Common myeloid progenitor, CD34-positive (primary cell): ENCODE measurements around the gene KLC4. TPM values are rescaled to one million over a fixed set of nuclear protein-coding genes. Genes with fewer than 3 reads are reported as not detected.
A peak's percentile ranks its signal among the peaks of the same experiment; 100 is the strongest.

Experiments
- CTCF ChIA-PET: fragments of 350-600 bp; sonication (Branson Sonifier 250); formaldehyde crosslinking; loops from one replicate; lab custom pipeline; 2021; ENCODE audit warnings: antibody characterized with exemption; lab: Charles Lee
- POLR2A ChIA-PET: fragments of 350-600 bp; sonication (Branson Sonifier 250); formaldehyde crosslinking; loops from one replicate; lab custom pipeline; 2021; ENCODE audit warnings: antibody characterized with exemption; lab: Charles Lee
- DNase-seq, 3 donors: peaks; one replicate each; pipeline versions ENCODE4 v3.0.0 to v3.0.0-alpha.2; 2013
- H3K27ac ChIP-seq, 2 experiments: 1 replicate in 1 of 2; 2 replicates in 1 of 2; pipeline ENCODE4 v1.7.0; 2013; ENCODE audit warnings: inconsistent platforms in 2 of 2, low read length in 2 of 2, mild to moderate bottlenecking in 2 of 2, low read depth in 1 of 2, moderate library complexity in 1 of 2; ENCODE audit not compliant: severe bottlenecking in 2 of 2, insufficient read depth in 1 of 2, poor library complexity in 1 of 2
- H3K27me3 ChIP-seq, 5 experiments: replicated peaks in 2 of 5; 1 replicate in 3 of 5; 2 replicates in 2 of 5; pipeline versions ENCODE4 v1.6.1 to v1.7.0; 2013; ENCODE audit warnings: low read length in 4 of 5, mild to moderate bottlenecking in 2 of 5, moderate library complexity in 2 of 5, inconsistent platforms in 1 of 5; ENCODE audit not compliant: insufficient read depth in 5 of 5, control insufficient read depth in 4 of 5
- H3K36me3 ChIP-seq, 4 experiments: 1 replicate in 2 of 4; 2 replicates in 2 of 4; pipeline versions ENCODE4 v1.6.1 to v1.7.0; 2013; ENCODE audit warnings: low read length in 3 of 4, control low read depth in 1 of 4, mild to moderate bottlenecking in 1 of 4; ENCODE audit not compliant: control insufficient read depth in 4 of 4, insufficient read depth in 4 of 4
- H3K4me1 ChIP-seq, 4 experiments: 1 replicate in 3 of 4; 2 replicates in 1 of 4; pipeline versions ENCODE4 v1.6.1 to v1.7.1; 2013; ENCODE audit warnings: low read length in 3 of 4, mild to moderate bottlenecking in 3 of 4, control low read depth in 1 of 4, inconsistent platforms in 1 of 4, moderate library complexity in 1 of 4; ENCODE audit not compliant: control insufficient read depth in 4 of 4, insufficient read depth in 4 of 4; ENCODE audit errors: control extremely low read depth in 1 of 4
- H3K4me3 ChIP-seq, 7 experiments: 1 replicate in 4 of 7; 2 replicates in 3 of 7; pipeline versions ENCODE4 v1.5.1 to v1.7.0; 2013; ENCODE audit warnings: mild to moderate bottlenecking in 7 of 7, low read length in 6 of 7, moderate library complexity in 6 of 7, inconsistent platforms in 2 of 7, low read depth in 2 of 7, control low read depth in 1 of 7; ENCODE audit not compliant: insufficient read depth in 4 of 7, control insufficient read depth in 1 of 7; ENCODE audit errors: extremely low read depth in 1 of 7
- H3K9me3 ChIP-seq, 5 experiments: 1 replicate in 4 of 5; 2 replicates in 1 of 5; pipeline versions ENCODE4 v1.6.1 to v1.7.1; 2013; ENCODE audit warnings: low read length in 4 of 5, mild to moderate bottlenecking in 2 of 5, inconsistent platforms in 1 of 5, low read depth in 1 of 5, moderate library complexity in 1 of 5; ENCODE audit not compliant: control insufficient read depth in 4 of 5, insufficient read depth in 2 of 5; ENCODE audit errors: control extremely low read depth in 1 of 5
- WGBS: methylation state at CpG from one replicate; pipeline ENCODE4 v1.1.5; 2013; ENCODE audit not compliant: insufficient coverage; 5-methylcytosine and 5-hydroxymethylcytosine counted together
- polyA plus RNA-seq: library from polyadenylated mRNA; unstranded; fragments of 120-200 nt; gene quantifications from one replicate; pipeline ENCODE4 v1.2.1, GENCODE V29; 2013

Gene KLC4
- polyA plus RNA-seq, result 25.1 TPM

GRCh38 chr6:43059168-43060033, at the start of gene KLC4, which contains the start of gene MRPL2:
KLC4 (plus strand) TSS chr6:43059631; CDS start chr6:43061336, 1,705 bp downstream.
MRPL2 (minus strand) TSS chr6:43059434; CDS start chr6:43059381, 53 bp downstream.
- under 1% methylated on average over 43 of the region's 64 CpGs for WGBS
- Histone ChIP-seq H3K9me3 (no peaks in the 10 kb centered on the region), H3K27me3 (no peaks in the 10 kb centered on the region), H3K27ac (peak within 1 kb of the TSS; percentile 97 to 99), H3K4me3 (peak within 1 kb of the TSS; percentile 74 to 100 (median 98)), H3K4me1 (peaks cover 9 to 24% (median 18%) of the 10 kb centered on the region in 4 experiments), H3K36me3 (peaks cover 4 to 24% (median 16%) of the 10 kb centered on the region in 4 experiments)
- peak; percentile 99 for DNase-seq
- ChIA-PET POLR2A (interaction anchor here (0.5 to 1.0 kb wide), 2 partner anchors 81 to 130 kb away, joined by 3 to 4 read pairs; partner anchors contain the start of genes CNPY3 and PEX6), CTCF (interaction anchor here (0.9 to 2.2 kb wide), 4 partner anchors 10 to 70 kb away, joined by 4 to 8 read pairs (median 6); no protein-coding TSS in a partner anchor)

- POLR2A ChIA-PET, result no interaction called here
- CTCF ChIA-PET, result interaction anchor here (0.8 to 3.6 kb wide), 10 partner anchors 9 to 137 kb away, joined by 3 to 41 read pairs (median 4); no protein-coding TSS in a partner anchor
- 100% methylated on average over 2 of the region's 6 CpGs for WGBS
- Histone ChIP-seq H3K4me1 (peaks cover 11 to 36% (median 27%) of the 10 kb centered on the region in 4 experiments), H3K36me3 (peaks cover 13 to 59% (median 48%) of the 10 kb centered on the region in 4 experiments), H3K27ac (peak overlapping the region in 1 of 2 experiments; percentile 14), H3K4me3 (no peak overlapping the region), H3K27me3 (no peaks in the 10 kb centered on the region), H3K9me3 (no peaks in the 10 kb centered on the region)
- DNase-seq, result no peak
Measured at GRCh38 chr6:43011207-43011606, 48.2 kb upstream of the KLC4 start.

- ChIA-PET CTCF (interaction anchor here (0.7 to 2.5 kb wide), 4 partner anchors 21 to 131 kb away, joined by 3 to 10 read pairs (median 4); no protein-coding TSS in a partner anchor), POLR2A (interaction anchor here (1.0 kb wide), 1 partner anchor 163 kb away, joined by 3 read pairs; no protein-coding TSS in a partner anchor)
- H3K9me3 ChIP-seq, result no peaks in the 10 kb centered on the region
- H3K4me1 ChIP-seq, result peaks cover 11 to 40% (median 31%) of the 10 kb centered on the region in 4 experiments
- peak overlapping the region; percentile 52 to 87 for H3K27ac ChIP-seq
- no peaks in the 10 kb centered on the region for H3K27me3 ChIP-seq
- peak overlapping the region in 4 of 7 experiments; percentile 10 to 96 (median 90) for H3K4me3 ChIP-seq
- no peak for DNase-seq
- WGBS, result 96% methylated on average over 6 of the region's 6 CpGs
- H3K36me3 ChIP-seq, result peaks cover 10 to 55% (median 41%) of the 10 kb centered on the region in 4 experiments
Measured at GRCh38 chr6:43012364-43012763, 47.1 kb upstream of the KLC4 start.

GRCh38 chr6:43013097-43013842, 46.2 kb upstream of the KLC4 start:
- CTCF ChIA-PET, result interaction anchor here (0.7 to 3.5 kb wide), 6 partner anchors 12 to 131 kb away, joined by 3 to 10 read pairs (median 4); no protein-coding TSS in a partner anchor
- no peaks in the 10 kb centered on the region for H3K9me3 ChIP-seq
- H3K4me1 ChIP-seq, result peaks cover 11 to 40% (median 31%) of the 10 kb centered on the region in 4 experiments
- 2% methylated on average over 19 of the region's 25 CpGs for WGBS
- POLR2A ChIA-PET, result interaction anchor here (0.6 to 1.1 kb wide), 5 partner anchors 18 to 162 kb away, joined by 3 to 7 read pairs (median 3); partner anchors contain the start of genes CNPY3 and CUL7
- H3K4me3 ChIP-seq, result peak overlapping the region; percentile 38 to 96 (median 90)
- peak overlapping the region; percentile 52 to 87 for H3K27ac ChIP-seq
- peaks cover 10 to 56% (median 41%) of the 10 kb centered on the region in 4 experiments for H3K36me3 ChIP-seq
- peak; percentile 81 to 92 (median 88) for DNase-seq
- H3K27me3 ChIP-seq, result no peaks in the 10 kb centered on the region

GRCh38 chr6:43013843-43014433, 45.5 kb upstream of the KLC4 start, which contains the start of the genes KLHDC3 and MEA1:
KLHDC3 (plus strand) TSS chr6:43014249; CDS start chr6:43017193, 2,944 bp downstream.
MEA1 (minus strand) TSS chr6:43013946; CDS start chr6:43013813, 133 bp downstream.
- Histone ChIP-seq H3K4me1 (peaks cover 11 to 40% (median 31%) of the 10 kb centered on the region in 4 experiments), H3K9me3 (no peaks in the 10 kb centered on the region), H3K4me3 (peak within 1 kb of the TSS; percentile 74 to 96 (median 90)), H3K36me3 (peaks cover 4 to 56% (median 41%) of the 10 kb centered on the region in 4 experiments), H3K27me3 (no peaks in the 10 kb centered on the region), H3K27ac (peak within 1 kb of the TSS; percentile 52 to 87)
- ChIA-PET POLR2A (interaction anchor here (0.6 to 1.1 kb wide), 5 partner anchors 10 to 138 kb away, joined by 3 to 7 read pairs (median 3); partner anchors contain the start of genes CNPY3 and CUL7), CTCF (interaction anchor here (0.7 to 3.5 kb wide), 5 partner anchors 11 to 49 kb away, joined by 3 to 10 read pairs (median 4); partner anchors contain the start of genes CUL7 and PPP2R5D)
- peak; percentile 100 for DNase-seq
- WGBS, result 0% methylated on average over 45 of the region's 51 CpGs
